HepG2 (cell line): Measurements from ENCODE around the gene ZNF416. TPM values are rescaled to one million over a fixed set of nuclear protein-coding genes. Genes with fewer than 3 reads are reported as not detected.
A peak's percentile ranks its signal among the peaks of the same experiment; 100 is the strongest.

Experiments
- DMAP1 ChIP-seq: IDR thresholded peaks from 2 replicates; pipeline ENCODE4 v1.6.1; 2016
- HNRNPL ChIP-seq: fragments of 200-400 bp; formaldehyde crosslinking; IDR thresholded peaks from 2 replicates; pipeline ENCODE4 v1.6.1; 2017; ENCODE audit warnings: mild to moderate bottlenecking, low read depth, low read length
- IKZF4 ChIP-seq: sonication (generic); formaldehyde crosslinking; IDR thresholded peaks from 2 replicates; pipeline ENCODE4 v1.5.1; 2020; ENCODE audit warnings: borderline replicate concordance, mild to moderate bottlenecking, low read depth, missing genetic modification reagents; ENCODE audit errors: not compliant biosample characterization
- MBNL3 ChIP-seq: fragments of 250-450 bp; sonication (Bioruptor Pico); conservative IDR thresholded peaks from 2 replicates; pipeline ENCODE4 v1.8.0; 2022; ENCODE audit warnings: mild to moderate bottlenecking, inconsistent platforms
- NFKB2 ChIP-seq: sonication (generic); formaldehyde crosslinking; IDR thresholded peaks from 2 replicates; pipeline ENCODE4 v1.4.0; 2020; ENCODE audit warnings: missing genetic modification reagents, borderline replicate concordance
- REPIN1 ChIP-seq: sonication (generic); formaldehyde crosslinking; IDR thresholded peaks from 2 replicates; pipeline ENCODE4 v1.8.0; 2022; ENCODE audit warnings: missing genetic modification reagents, low read depth, mild to moderate bottlenecking, borderline replicate concordance
- SMC3 ChIP-seq: IDR thresholded peaks from 2 replicates; pipeline ENCODE4 v1.6.1; 2011; ENCODE audit warnings: low read length, improper control_type of control experiment
- SOX13 ChIP-seq, 3 experiments: fragments of 450-650 bp in 1 of 3; sonication (generic) in 1 of 3; formaldehyde crosslinking in 1 of 3; IDR thresholded peaks in 2 of 3; conservative IDR thresholded peaks in 1 of 3; 2 replicates each; pipeline versions ENCODE4 v1.5.0 to v1.6.1; 2016 to 2020; ENCODE audit warnings: antibody characterized with exemption in 1 of 3, mild to moderate bottlenecking in 1 of 3, missing compliant biosample characterization in 1 of 3, missing genetic modification reagents in 1 of 3, moderate library complexity in 1 of 3
- SUZ12 ChIP-seq: fragments of 150-350 bp; IDR thresholded peaks from 2 replicates; pipeline ENCODE4 v1.6.1; 2014; ENCODE audit warnings: low read depth, low read length
- TFAP4 ChIP-seq: sonication (generic); IDR thresholded peaks from 2 replicates; pipeline ENCODE4 v1.6.1; 2016; ENCODE audit warnings: low read depth, borderline replicate concordance
- TGIF2 ChIP-seq: IDR thresholded peaks from 2 replicates; pipeline ENCODE4 v1.6.1; 2016; ENCODE audit warnings: control low read depth, missing compliant biosample characterization
- ZFYVE20 ChIP-seq: sonication (generic); formaldehyde crosslinking; IDR thresholded peaks from 2 replicates; pipeline ENCODE4 v1.8.0; 2023; ENCODE audit warnings: low read depth, mild to moderate bottlenecking, moderate library complexity, missing genetic modification reagents, borderline replicate concordance
- ZNF17 ChIP-seq: sonication (generic); formaldehyde crosslinking; IDR thresholded peaks from 2 replicates; pipeline ENCODE4 v1.5.0; 2020; ENCODE audit warnings: mild to moderate bottlenecking, missing genetic modification reagents
- ZNF225 ChIP-seq: sonication (generic); formaldehyde crosslinking; IDR thresholded peaks from 2 replicates; pipeline ENCODE4 v1.4.0; 2020; ENCODE audit warnings: mild to moderate bottlenecking, missing genetic modification reagents
- ZNF441 ChIP-seq: sonication (generic); formaldehyde crosslinking; IDR thresholded peaks from 2 replicates; pipeline ENCODE4 v1.7.0; 2021; ENCODE audit warnings: missing genetic modification reagents, borderline replicate concordance
- ZNF570 ChIP-seq: sonication (generic); formaldehyde crosslinking; IDR thresholded peaks from 2 replicates; pipeline ENCODE4 v1.4.0; 2020; ENCODE audit warnings: mild to moderate bottlenecking, missing genetic modification reagents, borderline replicate concordance
- ZNF644 ChIP-seq: IDR thresholded peaks from 2 replicates; pipeline ENCODE4 v1.6.1; 2016; ENCODE audit warnings: low read depth
- ZZZ3 ChIP-seq: sonication (generic); formaldehyde crosslinking; IDR thresholded peaks from 2 replicates; pipeline ENCODE4 v1.4.0; 2020; ENCODE audit warnings: missing genetic modification reagents, mild to moderate bottlenecking, borderline replicate concordance
- polyA plus RNA-seq, 8 experiments: library from polyadenylated mRNA; depleted of rRNA in 3 of 8; stranded (reverse) in 7 of 8; unstranded in 1 of 8; fragments of >200 nt; fragmentation: Illumina TruSeq in 4 of 8; extraction: Trizol in 4 of 8; gene quantifications; 2 replicates each; pipeline versions ENCODE4 v1.2.1 to v1.2.3, GENCODE V29; 2011 to 2016; ENCODE audit warnings: low read depth in 4 of 8, missing spikeins in 1 of 8, mixed read lengths in 1 of 8; ENCODE audit not compliant: insufficient read depth in 1 of 8
- total RNA-seq, 5 experiments: library from RNA; depleted of rRNA; stranded (reverse); fragments of >200 nt; fragmentation: Illumina TruSeq; extraction: Trizol; gene quantifications; 2 replicates each; pipeline ENCODE4 v1.2.3, GENCODE V29; 2016; ENCODE audit warnings: low read depth in 1 of 5
- TF ChIP-seq, protein P1 (sequence below): sonication (generic); formaldehyde crosslinking; IDR thresholded peaks from 2 replicates; pipeline ENCODE4 v1.5.0; 2020; ENCODE audit warnings: missing genetic modification reagents
- TF ChIP-seq, protein P2 (sequence below): sonication (generic); formaldehyde crosslinking; IDR thresholded peaks from 2 replicates; pipeline ENCODE4 v1.4.0; 2020; ENCODE audit warnings: missing genetic modification reagents
- TF ChIP-seq, protein P3 (sequence below), 2 experiments: IDR thresholded peaks; 2 replicates each; pipeline ENCODE4 v1.6.1; 2011 to 2012; ENCODE audit warnings: low read length in 2 of 2, borderline replicate concordance in 1 of 2, low read depth in 1 of 2, mild to moderate bottlenecking in 1 of 2, moderate library complexity in 1 of 2

Gene ZNF416
- total and polyA plus RNA-seq, 2 of the 13 experiments (the other 11 are each of a cell fraction or from before 2014, with no cell fraction given) = 1.5 to 5.3 TPM

GRCh38 chr19:57527136-57527881, 51.4 kb downstream of the ZNF416 start, which contains the start of gene ZNF549 (continued):
- peak; percentile 52; the same call in 1 of the 2 replicates for TF ChIP-seq ZNF441
- 0 out of 2 replicates have a peak, but pooled peaks have one; percentile 34 for TF ChIP-seq HNRNPL
- TF ChIP-seq, protein P1, sequence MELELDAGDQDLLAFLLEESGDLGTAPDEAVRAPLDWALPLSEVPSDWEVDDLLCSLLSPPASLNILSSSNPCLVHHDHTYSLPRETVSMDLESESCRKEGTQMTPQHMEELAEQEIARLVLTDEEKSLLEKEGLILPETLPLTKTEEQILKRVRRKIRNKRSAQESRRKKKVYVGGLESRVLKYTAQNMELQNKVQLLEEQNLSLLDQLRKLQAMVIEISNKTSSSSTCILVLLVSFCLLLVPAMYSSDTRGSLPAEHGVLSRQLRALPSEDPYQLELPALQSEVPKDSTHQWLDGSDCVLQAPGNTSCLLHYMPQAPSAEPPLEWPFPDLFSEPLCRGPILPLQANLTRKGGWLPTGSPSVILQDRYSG (CRISPR knock-in tag) = 0 out of 2 replicates have a peak, but pooled peaks have one; percentile 54
- no peak for TF ChIP-seq ZFYVE20 (CRISPR knock-in tag)
- TF ChIP-seq ZNF644 (CRISPR knock-in tag) = no peak
- no peak; the same call in 1 of the 2 replicates for TF ChIP-seq ZZZ3 (CRISPR knock-in tag)
- no peak for TF ChIP-seq IKZF4 (CRISPR knock-in tag)
- no peak for TF ChIP-seq SMC3
- no peak for TF ChIP-seq ZNF570 (CRISPR knock-in tag)
- TF ChIP-seq, protein P2, sequence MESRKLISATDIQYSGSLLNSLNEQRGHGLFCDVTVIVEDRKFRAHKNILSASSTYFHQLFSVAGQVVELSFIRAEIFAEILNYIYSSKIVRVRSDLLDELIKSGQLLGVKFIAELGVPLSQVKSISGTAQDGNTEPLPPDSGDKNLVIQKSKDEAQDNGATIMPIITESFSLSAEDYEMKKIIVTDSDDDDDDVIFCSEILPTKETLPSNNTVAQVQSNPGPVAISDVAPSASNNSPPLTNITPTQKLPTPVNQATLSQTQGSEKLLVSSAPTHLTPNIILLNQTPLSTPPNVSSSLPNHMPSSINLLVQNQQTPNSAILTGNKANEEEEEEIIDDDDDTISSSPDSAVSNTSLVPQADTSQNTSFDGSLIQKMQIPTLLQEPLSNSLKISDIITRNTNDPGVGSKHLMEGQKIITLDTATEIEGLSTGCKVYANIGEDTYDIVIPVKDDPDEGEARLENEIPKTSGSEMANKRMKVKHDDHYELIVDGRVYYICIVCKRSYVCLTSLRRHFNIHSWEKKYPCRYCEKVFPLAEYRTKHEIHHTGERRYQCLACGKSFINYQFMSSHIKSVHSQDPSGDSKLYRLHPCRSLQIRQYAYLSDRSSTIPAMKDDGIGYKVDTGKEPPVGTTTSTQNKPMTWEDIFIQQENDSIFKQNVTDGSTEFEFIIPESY (CRISPR knock-in tag) = no peak
- TF ChIP-seq ZNF17 (CRISPR knock-in tag) = no peak
- TF ChIP-seq DMAP1 (CRISPR knock-in tag) = peak; percentile 67; the same call in 1 of the 2 replicates
- TF ChIP-seq, protein P3, sequence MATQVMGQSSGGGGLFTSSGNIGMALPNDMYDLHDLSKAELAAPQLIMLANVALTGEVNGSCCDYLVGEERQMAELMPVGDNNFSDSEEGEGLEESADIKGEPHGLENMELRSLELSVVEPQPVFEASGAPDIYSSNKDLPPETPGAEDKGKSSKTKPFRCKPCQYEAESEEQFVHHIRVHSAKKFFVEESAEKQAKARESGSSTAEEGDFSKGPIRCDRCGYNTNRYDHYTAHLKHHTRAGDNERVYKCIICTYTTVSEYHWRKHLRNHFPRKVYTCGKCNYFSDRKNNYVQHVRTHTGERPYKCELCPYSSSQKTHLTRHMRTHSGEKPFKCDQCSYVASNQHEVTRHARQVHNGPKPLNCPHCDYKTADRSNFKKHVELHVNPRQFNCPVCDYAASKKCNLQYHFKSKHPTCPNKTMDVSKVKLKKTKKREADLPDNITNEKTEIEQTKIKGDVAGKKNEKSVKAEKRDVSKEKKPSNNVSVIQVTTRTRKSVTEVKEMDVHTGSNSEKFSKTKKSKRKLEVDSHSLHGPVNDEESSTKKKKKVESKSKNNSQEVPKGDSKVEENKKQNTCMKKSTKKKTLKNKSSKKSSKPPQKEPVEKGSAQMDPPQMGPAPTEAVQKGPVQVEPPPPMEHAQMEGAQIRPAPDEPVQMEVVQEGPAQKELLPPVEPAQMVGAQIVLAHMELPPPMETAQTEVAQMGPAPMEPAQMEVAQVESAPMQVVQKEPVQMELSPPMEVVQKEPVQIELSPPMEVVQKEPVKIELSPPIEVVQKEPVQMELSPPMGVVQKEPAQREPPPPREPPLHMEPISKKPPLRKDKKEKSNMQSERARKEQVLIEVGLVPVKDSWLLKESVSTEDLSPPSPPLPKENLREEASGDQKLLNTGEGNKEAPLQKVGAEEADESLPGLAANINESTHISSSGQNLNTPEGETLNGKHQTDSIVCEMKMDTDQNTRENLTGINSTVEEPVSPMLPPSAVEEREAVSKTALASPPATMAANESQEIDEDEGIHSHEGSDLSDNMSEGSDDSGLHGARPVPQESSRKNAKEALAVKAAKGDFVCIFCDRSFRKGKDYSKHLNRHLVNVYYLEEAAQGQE (IDR thresholded peaks at IDR 0.05; ENCODE audit: borderline replicate concordance in 1 of 2, low read depth in 1 of 2, low read length in 2 of 2) = 0 out of 4 replicates have a peak, but pooled peaks of 1 of the 2 experiments have one; percentile 11
- no peak for TF ChIP-seq MBNL3 (CRISPR knock-in tag)
- TF ChIP-seq SOX13 (IDR thresholded peaks at IDR 0.05) = no peak
- no peak for TF ChIP-seq SOX13 (CRISPR knock-in tag; conservative IDR thresholded peaks at IDR 0.05 in 1 of 2, IDR thresholded peaks at IDR 0.05 in 1 of 2)
- peak; percentile 77; the same call in 1 of the 2 replicates for TF ChIP-seq REPIN1 (CRISPR knock-in tag)
- peak; percentile 80; the same call in 1 of the 2 replicates for TF ChIP-seq TGIF2 (CRISPR knock-in tag)
- TF ChIP-seq NFKB2 (CRISPR knock-in tag) = peak; percentile 61; the same call in 1 of the 2 replicates
- TF ChIP-seq ZNF225 (CRISPR knock-in tag) = peak; percentile 61
- TF ChIP-seq SUZ12 = peak; percentile 63
- 0 out of 2 replicates have a peak, but pooled peaks have one; percentile 29 for TF ChIP-seq TFAP4
